BJ (cell line): ENCODE results near the gene TTC16. TPM values are rescaled to one million over a fixed set of nuclear protein-coding genes. Genes with fewer than 3 reads are reported as not detected.

Experiments used
- CTCF ChIA-PET: fragments of 350-600 bp; formaldehyde crosslinking; extraction: SDS; loops from one replicate; lab custom pipeline; 2021; ENCODE audit warnings: antibody characterized with exemption, inconsistent platforms; lab: Yijun Ruan, JAX
- POLR2A ChIA-PET: fragments of 300-600 bp; sonication (Branson Sonifier 250); formaldehyde crosslinking; extraction: SDS; loops from one replicate; lab custom pipeline; 2021; ENCODE audit warnings: antibody characterized with exemption; lab: Charles Lee
- DNase-seq: peaks from one replicate; pipeline ENCODE4 v3.0.0-alpha.2; 2011; ENCODE audit warnings: low read depth
- H3K27me3 ChIP-seq: 2 replicates; pipeline ENCODE4 v1.6.0; 2011; ENCODE audit warnings: low read length; ENCODE audit not compliant: control insufficient read depth, insufficient read depth
- H3K36me3 ChIP-seq: 2 replicates; pipeline ENCODE4 v1.5.1; 2011; ENCODE audit warnings: low read length; ENCODE audit not compliant: control insufficient read depth, insufficient read depth
- H3K4me3 ChIP-seq: 2 replicates; pipeline ENCODE4 v1.5.1; 2011; ENCODE audit warnings: low read depth, mild to moderate bottlenecking, control low read depth, low read length
- polyA plus RNA-seq: library from polyadenylated mRNA; depleted of rRNA; stranded (reverse); fragments of >200 nt; gene quantifications from 2 replicates; pipeline ENCODE4 v1.2.3, GENCODE V29; 2011
- TF ChIP-seq, protein P1 (sequence below): IDR thresholded peaks from 2 replicates; pipeline ENCODE4 v1.5.1; 2011; ENCODE audit warnings: low read depth, mild to moderate bottlenecking, control low read depth, inconsistent platforms, low read length, moderate library complexity; ENCODE audit not compliant: insufficient read depth

TTC16 gene
- polyA plus RNA-seq, 1 experiment, result 0.07 TPM

DNA sequence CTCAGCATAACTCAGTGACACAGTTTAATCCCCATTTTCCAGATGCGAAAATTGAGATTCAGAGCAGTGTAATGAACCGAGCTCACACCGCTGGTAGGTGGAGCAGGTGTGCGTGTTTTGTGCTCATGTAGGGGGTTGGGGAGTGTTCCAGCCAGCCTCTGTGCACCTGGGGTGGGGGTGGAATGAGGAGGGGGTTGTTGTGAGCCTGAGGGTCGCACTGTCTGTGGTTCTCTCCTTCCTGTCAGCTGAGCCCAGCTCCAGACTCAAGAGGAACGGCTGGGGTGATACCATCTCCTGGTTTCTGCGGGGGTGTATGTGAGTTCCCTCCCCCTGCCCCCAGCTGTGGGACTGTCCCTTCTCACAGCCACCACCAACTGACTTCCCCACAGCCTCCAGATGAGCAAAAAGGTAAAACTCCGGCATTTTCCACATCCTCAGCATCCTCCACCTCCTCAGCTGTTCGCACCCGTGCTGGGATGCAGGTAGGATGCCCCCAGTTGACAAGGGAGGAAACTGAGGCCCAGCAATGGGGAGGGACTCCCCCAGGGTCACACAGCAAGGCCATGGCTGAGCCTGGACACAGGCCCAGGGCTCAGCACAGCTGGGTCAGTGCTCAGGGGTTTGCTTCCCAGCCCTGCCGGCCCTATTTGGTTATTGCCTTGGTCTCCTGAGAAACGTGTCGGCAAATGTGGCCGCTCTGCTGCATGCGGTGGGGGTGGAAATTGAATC lies 60.5 kb downstream of the TTC16 start:
- no peak for DNase-seq
- CTCF ChIA-PET, result interaction anchor here (1.2 kb wide), 1 partner anchor 8 kb away, joined by 4 read pairs; no protein-coding TSS in a partner anchor
- TF ChIP-seq, protein P1, sequence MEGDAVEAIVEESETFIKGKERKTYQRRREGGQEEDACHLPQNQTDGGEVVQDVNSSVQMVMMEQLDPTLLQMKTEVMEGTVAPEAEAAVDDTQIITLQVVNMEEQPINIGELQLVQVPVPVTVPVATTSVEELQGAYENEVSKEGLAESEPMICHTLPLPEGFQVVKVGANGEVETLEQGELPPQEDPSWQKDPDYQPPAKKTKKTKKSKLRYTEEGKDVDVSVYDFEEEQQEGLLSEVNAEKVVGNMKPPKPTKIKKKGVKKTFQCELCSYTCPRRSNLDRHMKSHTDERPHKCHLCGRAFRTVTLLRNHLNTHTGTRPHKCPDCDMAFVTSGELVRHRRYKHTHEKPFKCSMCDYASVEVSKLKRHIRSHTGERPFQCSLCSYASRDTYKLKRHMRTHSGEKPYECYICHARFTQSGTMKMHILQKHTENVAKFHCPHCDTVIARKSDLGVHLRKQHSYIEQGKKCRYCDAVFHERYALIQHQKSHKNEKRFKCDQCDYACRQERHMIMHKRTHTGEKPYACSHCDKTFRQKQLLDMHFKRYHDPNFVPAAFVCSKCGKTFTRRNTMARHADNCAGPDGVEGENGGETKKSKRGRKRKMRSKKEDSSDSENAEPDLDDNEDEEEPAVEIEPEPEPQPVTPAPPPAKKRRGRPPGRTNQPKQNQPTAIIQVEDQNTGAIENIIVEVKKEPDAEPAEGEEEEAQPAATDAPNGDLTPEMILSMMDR, result no peak
- no peak overlapping the region for H3K4me3 ChIP-seq
- peaks cover 9% of the 10 kb centered on the region; the same call in 1 of the 2 replicates for H3K27me3 ChIP-seq
- POLR2A ChIA-PET, result no interaction called here
- H3K36me3 ChIP-seq, result no peaks in the 10 kb centered on the region

GRCh38 chr9:127776924-127777289 lies 61.0 kb downstream of the TTC16 start:
- CTCF ChIA-PET, result interaction anchor here (1.2 kb wide), 1 partner anchor 8 kb away, joined by 4 read pairs; no protein-coding TSS in a partner anchor
- Histone ChIP-seq H3K36me3 (no peaks in the 10 kb centered on the region), H3K4me3 (no peak overlapping the region), H3K27me3 (peaks cover 9% of the 10 kb centered on the region; the same call in 1 of the 2 replicates)
- POLR2A ChIA-PET, result no interaction called here
- TF ChIP-seq, protein P1, result no peak
- DNase-seq, result no peak

GRCh38 chr9:127777368-127777980 lies 61.6 kb downstream of the TTC16 start:
- no peak for DNase-seq
- ChIA-PET POLR2A (no interaction called here), CTCF (interaction anchor here (0.8 kb wide), 1 partner anchor 14 kb away, joined by 3 read pairs; no protein-coding TSS in a partner anchor)
- peaks cover 9% of the 10 kb centered on the region; the same call in 1 of the 2 replicates for H3K27me3 ChIP-seq
- no peak overlapping the region for H3K4me3 ChIP-seq
- TF ChIP-seq, protein P1, result no peak
- H3K36me3 ChIP-seq, result no peaks in the 10 kb centered on the region

- TF ChIP-seq, protein P1, result no peak
- ChIA-PET CTCF (interaction anchor here (0.6 to 1.2 kb wide), 4 partner anchors 12 to 316 kb away, joined by 3 to 5 read pairs (median 4); no protein-coding TSS in a partner anchor), POLR2A (no interaction called here)
- no peak for DNase-seq
- Histone ChIP-seq H3K4me3 (no peak within 1 kb of the TSS), H3K27me3 (peaks cover 9% of the 10 kb centered on the region; the same call in 1 of the 2 replicates), H3K36me3 (no peaks in the 10 kb centered on the region)
Measured at GRCh38 chr9:127778280-127779135, 62.6 kb downstream of the TTC16 start, which contains the start of gene SH2D3C. Gene SH2D3C (minus strand): TSS chr9:127778666. CDS start chr9:127778627, 39 bp downstream.
